Neural crest cell (in vitro differentiated cells): ENCODE results near the gene GOT2. TPM values are rescaled to one million over a fixed set of nuclear protein-coding genes. Genes with fewer than 3 reads are reported as not detected.
A peak's percentile ranks its signal among the peaks of the same experiment; 100 is the strongest.
"Not testable (repeated sequence)": the region's sequence is repeated elsewhere in the genome, so short reads cannot be mapped to it uniquely, and the experiment has no call there.

Experiments used
- DNase-seq: peaks from one replicate; pipeline ENCODE4 v3.0.0; 2021; ENCODE audit warnings: low read depth, mixed read lengths, low spot score
- H3K27ac Mint-ChIP-seq: one replicate; pipeline ENCODE4 v1.8.0; 2021; ENCODE audit warnings: mild to moderate bottlenecking, mixed read lengths; ENCODE audit not compliant: unreplicated experiment
- H3K27me3 Mint-ChIP-seq: 2 replicates; pipeline ENCODE4 v1.8.0; 2021; ENCODE audit warnings: low read depth, mild to moderate bottlenecking, mixed read lengths
- H3K36me3 Mint-ChIP-seq: 2 replicates; pipeline ENCODE4 v1.8.0; 2021; ENCODE audit warnings: low read depth, mild to moderate bottlenecking, mixed read lengths
- H3K4me1 Mint-ChIP-seq: 2 replicates; pipeline ENCODE4 v1.8.0; 2021; ENCODE audit warnings: mixed read lengths
- H3K4me3 Mint-ChIP-seq: one replicate; pipeline ENCODE4 v1.8.0; 2021; ENCODE audit warnings: mild to moderate bottlenecking, mixed read lengths
- H3K9me3 Mint-ChIP-seq: 2 replicates; pipeline ENCODE4 v1.8.0; 2021; ENCODE audit warnings: mixed read lengths
- CTCF ChIP-seq: fragments of 200-600 bp; sonication (generic); conservative IDR thresholded peaks from 2 replicates; pipeline ENCODE4 v1.5.0; 2021; ENCODE audit warnings: antibody characterized with exemption, mild to moderate bottlenecking
- total RNA-seq: library from RNA; stranded (reverse); gene quantifications from 2 replicates; pipeline ENCODE4 v1.2.1, GENCODE V29; 2021

GOT2 gene
- total RNA-seq, 1 donor from 2014 or later, result 128 TPM

DNA sequence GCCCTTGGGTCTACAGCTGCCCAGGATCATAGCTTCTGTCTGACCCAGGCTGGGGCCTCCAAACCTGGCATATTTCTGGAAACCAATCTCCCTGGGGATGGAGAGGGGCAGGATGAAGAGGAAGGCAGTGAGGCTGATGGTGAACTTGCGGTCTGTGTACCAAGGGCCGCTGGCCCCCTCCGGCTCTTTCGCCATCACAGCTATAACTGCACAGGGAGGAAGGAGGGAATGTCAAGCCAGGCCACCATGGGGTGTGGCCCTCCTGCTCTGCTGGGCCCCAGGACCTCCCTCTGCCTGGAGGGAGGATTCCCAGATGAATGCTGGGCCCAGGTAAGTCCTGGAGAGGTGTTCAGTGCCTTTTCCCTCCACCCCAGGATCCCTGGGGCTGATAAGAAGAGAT, 55.8 kb downstream of the GOT2 start:
- DNase-seq, result no peak
- Mint-ChIP-seq H3K27ac (no peak overlapping the region), H3K4me3 (no peak overlapping the region), H3K36me3 (peaks cover 8% of the 10 kb centered on the region), H3K9me3 (no peaks in the 10 kb centered on the region), H3K27me3 (no peaks in the 10 kb centered on the region), H3K4me1 (peaks cover 4% of the 10 kb centered on the region)
- TF ChIP-seq CTCF, result no peak

DNA sequence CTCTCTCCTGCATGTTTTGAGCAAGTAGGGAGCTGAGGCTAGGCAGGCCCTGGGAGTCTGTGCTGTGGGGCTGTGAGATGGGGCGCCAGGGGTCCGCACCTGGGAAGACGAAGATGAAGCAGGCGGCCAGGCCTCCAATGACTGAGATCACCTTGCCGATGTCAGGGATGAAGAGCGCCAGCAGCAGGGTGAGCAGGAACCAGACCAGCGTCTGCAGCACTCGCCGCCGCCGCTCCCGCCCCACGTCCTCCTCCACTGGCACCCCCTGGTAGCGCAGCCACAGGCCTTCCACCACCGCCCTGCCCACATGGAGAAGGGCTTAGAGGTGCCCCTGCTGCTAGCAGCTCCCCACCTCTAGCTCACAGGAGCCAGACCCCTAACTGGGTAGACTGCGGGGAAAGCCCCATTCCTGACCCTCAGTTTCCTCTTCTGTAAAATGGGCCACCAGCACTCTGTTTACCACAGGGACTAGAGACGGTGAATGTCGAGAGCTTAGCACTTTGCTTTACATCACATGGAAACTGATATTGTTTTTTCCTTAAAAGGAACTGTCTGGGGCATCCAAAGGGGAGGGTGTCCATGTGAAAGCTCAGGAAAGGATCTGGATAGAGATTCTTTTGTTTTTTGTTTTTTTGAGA, 63.1 kb downstream of the GOT2 start:
- no peak overlapping the region for H3K4me3 Mint-ChIP-seq
- no peak for DNase-seq
- no peaks in the 10 kb centered on the region for H3K9me3 Mint-ChIP-seq
- no peaks in the 10 kb centered on the region for H3K27me3 Mint-ChIP-seq
- H3K36me3 Mint-ChIP-seq, result peaks cover 11% of the 10 kb centered on the region
- TF ChIP-seq CTCF, result no peak
- H3K27ac Mint-ChIP-seq, result peak overlapping the region; percentile 75
- no peaks in the 10 kb centered on the region for H3K4me1 Mint-ChIP-seq

GRCh38 chr16:58670177-58670576, 63.9 kb downstream of the GOT2 start:
- Mint-ChIP-seq H3K27ac (peak overlapping the region; percentile 86), H3K4me1 (no peaks in the 10 kb centered on the region), H3K27me3 (no peaks in the 10 kb centered on the region), H3K4me3 (no peak overlapping the region), H3K9me3 (no peaks in the 10 kb centered on the region), H3K36me3 (peaks cover 11% of the 10 kb centered on the region)
- TF ChIP-seq CTCF, result no peak
- DNase-seq, result no peak

- peak overlapping the region; percentile 6 for H3K27ac Mint-ChIP-seq
- TF ChIP-seq CTCF, result no peak
- H3K4me3 Mint-ChIP-seq, result no peak overlapping the region
- no peaks in the 10 kb centered on the region for H3K27me3 Mint-ChIP-seq
- no peaks in the 10 kb centered on the region for H3K9me3 Mint-ChIP-seq
- H3K4me1 Mint-ChIP-seq, result peaks cover 4% of the 10 kb centered on the region
- peaks cover 6% of the 10 kb centered on the region for H3K36me3 Mint-ChIP-seq
- no peak for DNase-seq
Measured at GRCh38 chr16:58665200-58665599, 68.9 kb downstream of the GOT2 start.

DNA sequence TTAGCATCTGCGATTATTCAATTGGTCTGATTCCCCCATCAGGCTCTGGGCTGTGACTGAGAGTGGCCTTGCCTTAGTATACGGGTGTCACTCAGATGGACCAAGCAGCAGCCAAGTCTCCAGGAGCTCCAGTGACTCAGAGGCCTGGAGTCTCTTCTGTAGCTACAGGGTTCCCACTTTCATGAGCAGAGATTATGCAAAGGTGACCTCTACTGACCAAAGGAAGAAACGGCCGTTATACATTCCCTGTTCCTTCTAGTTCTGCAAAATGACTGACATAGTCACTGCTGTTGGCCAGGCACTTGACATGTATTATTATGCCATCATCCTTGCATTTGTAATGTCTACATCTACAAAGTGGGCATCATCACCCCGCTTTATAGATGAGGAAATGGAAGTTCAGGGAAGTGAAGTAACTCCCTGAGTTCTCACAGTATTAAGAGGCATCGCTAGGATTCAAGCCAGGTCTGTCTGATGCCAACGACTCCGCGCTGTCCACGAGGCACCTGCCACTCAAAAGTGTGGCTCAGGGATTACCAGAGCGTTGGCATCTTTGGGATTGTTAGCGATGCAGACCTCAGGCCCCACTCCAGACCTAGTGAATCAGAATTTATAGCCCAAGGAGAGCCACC, 72.8 kb downstream of the GOT2 start:
- peak; percentile 17 for DNase-seq
- no peaks in the 10 kb centered on the region for H3K27me3 Mint-ChIP-seq
- H3K36me3 Mint-ChIP-seq, result no peaks in the 10 kb centered on the region
- H3K9me3 Mint-ChIP-seq, result no peaks in the 10 kb centered on the region
- peaks cover 4% of the 10 kb centered on the region for H3K4me1 Mint-ChIP-seq
- H3K27ac Mint-ChIP-seq, result no peak overlapping the region
- H3K4me3 Mint-ChIP-seq, result no peak overlapping the region
- peak; percentile 71 for TF ChIP-seq CTCF

DNA sequence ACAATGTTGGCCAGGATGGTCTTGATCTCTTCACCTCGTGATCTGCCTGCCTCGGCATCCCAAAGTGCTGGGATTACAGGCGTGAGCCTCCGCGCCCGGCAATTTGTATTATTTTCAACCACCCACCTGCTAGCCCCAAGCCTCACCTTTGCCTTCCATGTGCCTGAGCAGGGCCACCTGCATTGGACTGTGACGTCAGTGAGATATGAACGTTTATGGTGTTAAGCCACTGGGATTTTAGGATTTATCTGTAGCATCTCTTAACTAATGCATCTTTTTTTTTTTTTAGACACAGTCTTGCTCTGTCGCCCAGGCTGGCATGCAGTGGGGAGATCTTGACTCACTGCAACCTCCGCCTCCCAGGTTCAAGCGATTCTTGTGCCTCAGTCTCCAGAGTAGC, 74.2 kb downstream of the GOT2 start:
- not testable (repeated sequence) for H3K9me3 Mint-ChIP-seq, H3K36me3 Mint-ChIP-seq, DNase-seq, H3K27ac Mint-ChIP-seq, H3K27me3 Mint-ChIP-seq, H3K4me3 Mint-ChIP-seq, H3K4me1 Mint-ChIP-seq
